Glomerular visceral epithelial cell (primary cell): ENCODE results near the gene FAM237A.

Experiments used
- DNase-seq: peaks from one replicate; pipeline ENCODE4 v3.0.0-alpha.2; 2016; ENCODE audit errors: extremely low spot score

Gene FAM237A

DNA sequence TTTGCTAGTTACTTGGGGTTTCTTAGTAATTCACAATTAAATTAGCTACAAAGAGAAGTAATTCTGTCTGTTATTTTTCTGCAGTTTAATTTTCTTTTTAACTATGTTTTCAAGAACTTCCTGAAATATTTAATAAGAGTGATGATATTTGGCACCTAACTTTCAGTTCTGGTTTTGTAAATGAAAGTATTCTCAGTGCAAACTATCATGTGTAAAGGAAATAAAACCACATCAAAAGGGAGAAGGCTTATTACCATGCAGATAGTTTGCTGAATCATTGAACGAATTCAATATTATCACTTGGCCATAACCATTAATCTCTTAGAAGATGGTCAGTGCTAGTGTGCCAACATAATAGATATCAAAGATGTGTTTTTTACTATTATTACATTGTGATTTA, 46.7 kb downstream of the FAM237A start:
- no peak for DNase-seq

- no peak for DNase-seq
Observed at GRCh38 chr2:206692971-206693370, 50.7 kb downstream of the FAM237A start.

DNA sequence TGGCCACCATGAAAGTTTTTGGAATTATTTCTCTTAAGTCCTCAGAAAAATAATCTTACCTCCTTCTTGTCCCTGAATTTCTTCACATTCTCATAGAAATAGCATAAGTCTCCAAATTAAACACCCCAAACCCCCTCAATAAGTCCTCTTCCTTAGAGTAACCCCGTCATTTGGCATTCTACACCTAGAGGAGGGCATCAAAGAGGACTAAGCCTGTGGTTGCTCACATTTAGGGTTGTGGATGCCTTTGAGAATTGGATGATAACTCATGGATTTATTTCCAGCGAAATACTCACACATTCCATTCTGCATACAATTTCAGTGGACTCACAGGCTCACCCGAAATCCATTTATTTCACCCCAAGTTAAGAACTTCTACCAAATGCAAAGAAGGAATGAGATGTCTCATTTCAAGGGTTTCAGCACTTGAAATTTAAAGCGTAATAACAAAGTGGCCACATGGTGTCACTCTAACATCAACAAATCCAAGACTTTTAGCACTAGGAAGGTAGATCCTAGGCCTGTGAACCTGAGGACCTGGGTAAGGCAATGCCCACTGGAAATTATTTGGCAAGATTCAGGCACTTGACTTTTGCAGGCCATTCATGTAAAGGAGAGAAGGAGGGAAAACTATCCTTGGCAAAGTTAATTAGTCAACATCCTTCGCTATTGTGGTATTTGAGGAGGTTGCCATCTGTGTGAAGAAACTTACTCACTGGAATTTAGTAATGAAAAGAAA, 51.3 kb downstream of the FAM237A start:
- DNase-seq = peak; percentile 64

DNA sequence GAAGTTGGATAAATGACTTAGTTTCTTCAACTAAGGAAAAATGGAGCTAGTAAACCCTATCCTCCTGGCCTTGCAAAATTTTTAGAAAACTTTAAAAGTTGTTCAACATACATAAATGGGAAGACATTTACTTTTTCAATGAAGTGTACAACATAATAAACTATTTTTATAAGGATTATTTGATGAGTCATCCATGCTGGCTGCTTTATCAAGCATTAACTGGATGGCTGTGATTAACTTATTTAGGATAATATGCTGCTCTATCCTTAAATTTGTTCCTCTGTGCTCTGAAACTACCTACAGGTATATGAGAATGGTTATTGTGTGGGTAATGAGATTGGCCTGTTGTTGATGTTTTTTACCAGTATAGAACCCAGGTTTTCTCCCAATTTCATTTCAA, 54.6 kb downstream of the FAM237A start:
- no peak for DNase-seq

- DNase-seq = no peak
Observed at GRCh38 chr2:206698811-206699210, 56.5 kb downstream of the FAM237A start.
